SK-N-SH (cell line): ENCODE data around the gene EEFSEC. TPM values are rescaled to one million over a fixed set of nuclear protein-coding genes. Genes with fewer than 3 reads are reported as not detected.

Source experiments
- CTCF ChIA-PET: fragments of 300-600, 350-600 bp; formaldehyde crosslinking; extraction: SDS; loops from one replicate; lab custom pipeline; 2021; lab: Yijun Ruan, JAX
- POLR2A ChIA-PET: fragments of 350-600 bp; sonication (Branson Sonifier 250); formaldehyde crosslinking; extraction: SDS; loops from one replicate; lab custom pipeline; 2020; ENCODE audit warnings: antibody characterized with exemption, inconsistent platforms; lab: Yijun Ruan, JAX
- DNase-seq: peaks from one replicate; pipeline ENCODE4 v3.0.0; 2012
- H2AFZ ChIP-seq: fragments of 200-600 bp; sonication (generic); 2 replicates; pipeline ENCODE4 v1.8.1; 2016; ENCODE audit warnings: antibody characterized with exemption, mild to moderate bottlenecking, low read depth
- H3F3A ChIP-seq: fragments of 200-600 bp; sonication (generic); replicated peaks from 2 replicates; pipeline ENCODE3; 2016; ENCODE audit warnings: antibody characterized with exemption, mild to moderate bottlenecking; ENCODE audit not compliant: insufficient read depth
- H3K27ac ChIP-seq, 2 experiments: fragments of 200-500 bp in 1 of 2; fragments of 200-600 bp in 1 of 2; sonication (Bioruptor generic) in 1 of 2; sonication (generic), shearing (Covaris generic) in 1 of 2; 2 replicates each; pipeline versions ENCODE4 v1.5.1 to v1.6.1; 2014 to 2016; ENCODE audit warnings: low read depth in 2 of 2, inconsistent platforms in 1 of 2, low read length in 1 of 2, mild to moderate bottlenecking in 1 of 2, mixed read lengths in 1 of 2
- H3K27me3 ChIP-seq: fragments of 200-600 bp; sonication (generic), shearing (Covaris generic); 2 replicates; pipeline ENCODE4 v1.6.1; 2016; ENCODE audit warnings: mixed run types; ENCODE audit not compliant: insufficient read depth
- H3K36me3 ChIP-seq, 2 experiments: fragments of 200-500 bp in 1 of 2; fragments of 200-600 bp in 1 of 2; sonication (Bioruptor generic) in 1 of 2; sonication (generic) in 1 of 2; replicated peaks in 1 of 2; 2 replicates each; pipeline versions ENCODE3 to v1.5.1; 2014 to 2016; ENCODE audit warnings: low read length in 1 of 2, mild to moderate bottlenecking in 1 of 2; ENCODE audit not compliant: insufficient read depth in 2 of 2, control insufficient read depth in 1 of 2
- H3K4me1 ChIP-seq, 2 experiments: fragments of 200-500 bp in 1 of 2; fragments of 200-600 bp in 1 of 2; sonication (Bioruptor generic) in 1 of 2; sonication (generic), shearing (Covaris generic) in 1 of 2; 2 replicates each; pipeline versions ENCODE4 v1.5.1 to v1.6.1; 2014 to 2016; ENCODE audit warnings: low read depth in 1 of 2, low read length in 1 of 2, mixed run types in 1 of 2; ENCODE audit not compliant: insufficient read depth in 2 of 2, control insufficient read depth in 1 of 2
- H3K4me2 ChIP-seq: fragments of 200-600 bp; sonication (generic), shearing (Covaris generic); 2 replicates; pipeline ENCODE4 v1.6.1; 2017; ENCODE audit warnings: mixed run types
- H3K4me3 ChIP-seq, 2 experiments: fragments of 200-500 bp in 1 of 2; fragments of 200-600 bp in 1 of 2; sonication (Bioruptor generic) in 1 of 2; sonication (generic), shearing (Covaris generic) in 1 of 2; 2 replicates each; pipeline versions ENCODE4 v1.5.1 to v1.8.1; 2014 to 2016; ENCODE audit warnings: low read depth in 2 of 2, inconsistent platforms in 1 of 2, low read length in 1 of 2, mild to moderate bottlenecking in 1 of 2, mixed read lengths in 1 of 2, moderate library complexity in 1 of 2
- H3K79me2 ChIP-seq: fragments of 200-600 bp; sonication (generic); 2 replicates; pipeline ENCODE4 v1.8.1; 2017; ENCODE audit warnings: mild to moderate bottlenecking; ENCODE audit not compliant: insufficient read depth
- H3K9ac ChIP-seq: fragments of 200-600 bp; sonication (generic); 2 replicates; pipeline ENCODE4 v1.6.1; 2017; ENCODE audit warnings: mixed run types
- H3K9me2 ChIP-seq: fragments of 200-600 bp; sonication (generic); 2 replicates; pipeline ENCODE4 v1.6.1; 2017; ENCODE audit warnings: mixed run types
- H3K9me3 ChIP-seq: fragments of 200-600 bp; sonication (generic); 2 replicates; pipeline ENCODE4 v1.6.1; 2017; ENCODE audit warnings: mixed run types, mild to moderate bottlenecking, moderate library complexity
- H4K20me1 ChIP-seq: fragments of 200-600 bp; sonication (generic); 2 replicates; pipeline ENCODE4 v1.6.1; 2017; ENCODE audit warnings: mild to moderate bottlenecking, mixed run types; ENCODE audit not compliant: insufficient read depth
- CHD2 ChIP-seq: fragments of 150-350 bp; IDR thresholded peaks from 2 replicates; pipeline ENCODE4 v1.6.1; 2018; ENCODE audit warnings: low read length; ENCODE audit not compliant: partially characterized antibody
- EP300 ChIP-seq, 2 experiments: IDR thresholded peaks; 2 replicates each; pipeline versions ENCODE4 v1.4.0 to v1.6.1; 2012; ENCODE audit warnings: borderline replicate concordance in 1 of 2, low read depth in 1 of 2, low read length in 1 of 2
- EZH2phosphoT487 ChIP-seq: fragments of 200-600 bp; sonication (generic); IDR thresholded peaks from 2 replicates; pipeline ENCODE4 v1.6.1; 2017; ENCODE audit warnings: low read depth, mixed run types, mild to moderate bottlenecking, antibody characterized with exemption, moderate library complexity, borderline replicate concordance
- FOXM1 ChIP-seq: IDR thresholded peaks from 2 replicates; pipeline ENCODE4 v1.4.0; 2012; ENCODE audit warnings: low read depth, mild to moderate bottlenecking
- GABPA ChIP-seq: IDR thresholded peaks from 2 replicates; pipeline ENCODE4 v1.4.0; 2012; ENCODE audit warnings: low read depth, mild to moderate bottlenecking
- GATA2 ChIP-seq: sonication (generic); formaldehyde crosslinking; IDR thresholded peaks from 2 replicates; pipeline ENCODE4 v1.5.0; 2020; ENCODE audit warnings: mild to moderate bottlenecking, missing genetic modification reagents
- JUND ChIP-seq: IDR thresholded peaks from 2 replicates; pipeline ENCODE4 v1.4.0; 2012
- MAX ChIP-seq: IDR thresholded peaks from 2 replicates; pipeline ENCODE4 v1.4.0; 2012; ENCODE audit warnings: low read depth
- MEF2A ChIP-seq: IDR thresholded peaks from 2 replicates; pipeline ENCODE4 v1.4.0; 2012; ENCODE audit warnings: low read depth, borderline replicate concordance
- MXI1 ChIP-seq: IDR thresholded peaks from 2 replicates; pipeline ENCODE4 v1.6.1; 2012; ENCODE audit warnings: mild to moderate bottlenecking, low read depth, low read length, improper control_type of control experiment
- NFIC ChIP-seq: IDR thresholded peaks from 2 replicates; pipeline ENCODE4 v1.4.0; 2012; ENCODE audit warnings: borderline replicate concordance
- NRF1 ChIP-seq: IDR thresholded peaks from 2 replicates; pipeline ENCODE4 v1.6.1; 2012; ENCODE audit warnings: low read depth, mild to moderate bottlenecking, low read length
- POLR2AphosphoS5 ChIP-seq: IDR thresholded peaks from 2 replicates; pipeline ENCODE4 v1.6.1; 2012; ENCODE audit warnings: low read depth, low read length
- RAD21 ChIP-seq: IDR thresholded peaks from 2 replicates; pipeline ENCODE4 v1.6.1; 2012; ENCODE audit warnings: mild to moderate bottlenecking, low read length
- RCOR1 ChIP-seq: fragments of 150-350 bp; IDR thresholded peaks from 2 replicates; pipeline ENCODE4 v1.6.1; 2017; ENCODE audit warnings: antibody characterized with exemption, low read length
- REST ChIP-seq: IDR thresholded peaks from 2 replicates; pipeline ENCODE4 v1.6.1; 2012; ENCODE audit warnings: mild to moderate bottlenecking, low read depth, low read length, moderate library complexity
- TAF1 ChIP-seq: IDR thresholded peaks from 2 replicates; pipeline ENCODE4 v1.6.1; 2012; ENCODE audit warnings: low read depth, mild to moderate bottlenecking, low read length, moderate library complexity, borderline replicate concordance
- TCF12 ChIP-seq: IDR thresholded peaks from 2 replicates; pipeline ENCODE4 v1.4.0; 2012
- TEAD4 ChIP-seq: IDR thresholded peaks from 2 replicates; pipeline ENCODE4 v1.4.0; 2012; ENCODE audit warnings: mild to moderate bottlenecking, borderline replicate concordance; ENCODE audit not compliant: insufficient read depth
- USF1 ChIP-seq: IDR thresholded peaks from 2 replicates; pipeline ENCODE4 v1.4.0; 2012; ENCODE audit warnings: low read depth, borderline replicate concordance
- USF2 ChIP-seq: fragments of 150-350 bp; IDR thresholded peaks from 2 replicates; pipeline ENCODE4 v1.6.1; 2017; ENCODE audit warnings: antibody characterized with exemption, low read length, low read depth, borderline replicate concordance
- YY1 ChIP-seq: IDR thresholded peaks from 2 replicates; pipeline ENCODE4 v1.4.0; 2012; ENCODE audit warnings: low read depth, mild to moderate bottlenecking
- WGBS: methylation state at CpG from one replicate; pipeline ENCODE4 v1.1.6; 2017; ENCODE audit warnings: low lambda C conversion rate; 5-methylcytosine and 5-hydroxymethylcytosine counted together
- polyA plus RNA-seq, 3 experiments: library from polyadenylated mRNA; depleted of rRNA; stranded (reverse); fragments of >200 nt; gene quantifications; 2 replicates each; pipeline ENCODE4 v1.2.3, GENCODE V29; 2012

EEFSEC gene
- polyA plus RNA-seq, 1 of the 3 experiments (the other 2 are of a cell fraction): 12.4 TPM

- Histone ChIP-seq H3K27me3 (no peaks in the 10 kb centered on the region), H3F3A (peaks cover 8% of the 10 kb centered on the region), H4K20me1 (no peaks in the 10 kb centered on the region), H3K9me3 (no peaks in the 10 kb centered on the region), H3K79me2 (no peaks in the 10 kb centered on the region), H3K9ac (no peak overlapping the region), H3K4me1 (peaks cover 41 to 98% of the 10 kb centered on the region in 2 experiments), H3K4me2 (peak overlapping the region; percentile 75; the same call in 1 of the 2 replicates), H3K36me3 (no peaks in the 10 kb centered on the region), H3K9me2 (no peaks in the 10 kb centered on the region), H2AFZ (no peak overlapping the region), H3K4me3 (no peak overlapping the region), H3K27ac (peak overlapping the region; percentile 21 to 100; a peak in 3 of 4 replicates)
- 89% methylated on average over 5 of the region's 5 CpGs for WGBS
- ChIA-PET POLR2A (interaction anchor here (0.9 to 2.4 kb wide), 5 partner anchors 8 to 133 kb away, joined by 3 to 38 read pairs (median 5); no protein-coding TSS in a partner anchor), CTCF (interaction anchor here (0.6 to 2.6 kb wide), 9 partner anchors 15 to 148 kb away, joined by 3 to 12 read pairs (median 6); no protein-coding TSS in a partner anchor)
- peak; percentile 49 for DNase-seq
- TF ChIP-seq MXI1: 0 out of 2 replicates have a peak, but pooled peaks have one; percentile 9
- no peak for TF ChIP-seq GABPA
These were observed 124.2 kb downstream of the EEFSEC start for GRCh38 chr3:128277378-128278069.

GRCh38 chr3:128278130-128278529 lies 124.8 kb downstream of the EEFSEC start:
- no peaks in the 10 kb centered on the region for H3K9me3 ChIP-seq
- no peak overlapping the region for H3K9ac ChIP-seq
- H3K4me3 ChIP-seq: no peak overlapping the region
- ChIA-PET CTCF (interaction anchor here (0.8 to 2.6 kb wide), 19 partner anchors 8 to 183 kb away, joined by 3 to 12 read pairs (median 5); no protein-coding TSS in a partner anchor), POLR2A (interaction anchor here (0.9 to 2.4 kb wide), 13 partner anchors 8 to 219 kb away, joined by 3 to 38 read pairs (median 4); partner anchors contain the start of gene GATA2)
- H2AFZ ChIP-seq: no peak overlapping the region
- no peaks in the 10 kb centered on the region for H3K27me3 ChIP-seq
- H3K4me2 ChIP-seq: peak overlapping the region; percentile 75
- peak overlapping the region; percentile 62 to 100; a peak in 3 of 4 replicates for H3K27ac ChIP-seq
- H3K79me2 ChIP-seq: no peaks in the 10 kb centered on the region
- no peaks in the 10 kb centered on the region for H4K20me1 ChIP-seq
- WGBS: 13% methylated on average over 3 of the region's 3 CpGs
- peaks cover 8% of the 10 kb centered on the region for H3F3A ChIP-seq
- no peaks in the 10 kb centered on the region for H3K36me3 ChIP-seq
- peak; percentile 52 for DNase-seq
- peaks cover 45 to 98% of the 10 kb centered on the region in 2 experiments for H3K4me1 ChIP-seq
- no peaks in the 10 kb centered on the region for H3K9me2 ChIP-seq
- TF ChIP-seq EZH2phosphoT487 (no peak), POLR2AphosphoS5 (0 out of 2 replicates have a peak, but pooled peaks have one; percentile 14), TEAD4 (no peak), CHD2 (no peak), YY1 (no peak), RCOR1 (peak; percentile 71; the same call in 1 of the 2 replicates), EP300 (IDR thresholded peaks at IDR 0.05; ENCODE audit: borderline replicate concordance in 1 of 2, low read depth in 1 of 2, low read length in 1 of 2) (peak in 1 of 2 experiments; percentile 74; a peak in 2 of 4 replicates), JUND (no peak), MXI1 (no peak), TAF1 (no peak), GATA2 (CRISPR knock-in tag) (peak; percentile 71), NRF1 (no peak), MAX (no peak), USF1 (no peak), TCF12 (no peak), REST (no peak), MEF2A (no peak), NFIC (no peak), FOXM1 (no peak), RAD21 (no peak; the same call in 1 of the 2 replicates), USF2 (no peak)
